GM19467 (cell line): ENCODE data around the gene NUTF2.
"Not testable (repeated sequence)": the region's sequence is repeated elsewhere in the genome, so short reads cannot be mapped to it uniquely, and the experiment has no call there.

Experiments used
- ATAC-seq: cut with Tn5 transposase; IDR thresholded peaks from one replicate; pipeline ENCODE4 v1.9.1; 2021; ENCODE audit warnings: mild to moderate bottlenecking, moderate library complexity; ENCODE audit not compliant: unreplicated experiment

The NUTF2 gene

DNA sequence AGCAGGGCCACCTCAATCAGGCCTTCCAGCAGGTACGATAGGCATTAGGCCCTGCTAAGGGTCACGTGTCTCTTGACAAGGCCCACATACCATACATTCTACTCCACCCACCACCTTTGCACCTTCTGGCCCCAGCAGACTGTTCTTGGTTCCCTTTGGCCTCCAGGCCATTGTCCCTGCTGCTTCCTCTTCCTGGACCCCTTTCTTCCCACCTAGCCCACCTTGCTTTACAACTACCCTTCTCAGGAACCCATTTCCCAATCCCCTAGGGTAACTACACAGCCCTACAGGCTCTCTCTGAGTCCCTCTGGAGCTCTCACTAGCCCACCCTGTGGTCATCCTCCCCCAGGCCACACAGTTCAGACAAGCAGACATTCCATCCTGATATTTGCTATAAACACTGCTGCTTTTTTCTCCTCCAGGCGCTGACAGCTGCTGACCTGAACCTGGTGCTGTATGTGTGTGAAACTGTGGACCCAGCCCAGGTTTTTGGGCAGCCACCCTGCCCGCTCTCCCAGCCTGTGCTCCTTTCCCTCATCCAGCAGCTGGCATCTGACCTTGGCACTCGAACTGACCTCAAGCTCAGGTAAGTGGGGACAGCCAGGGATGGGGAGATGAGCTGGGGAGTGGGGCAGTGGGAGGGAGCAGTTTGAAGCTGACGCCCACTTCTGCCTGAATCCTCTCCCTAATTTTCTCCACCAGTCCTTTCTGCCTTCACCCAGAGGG, 36.6 kb downstream of the NUTF2 start:
- ATAC-seq, result no peak

DNA sequence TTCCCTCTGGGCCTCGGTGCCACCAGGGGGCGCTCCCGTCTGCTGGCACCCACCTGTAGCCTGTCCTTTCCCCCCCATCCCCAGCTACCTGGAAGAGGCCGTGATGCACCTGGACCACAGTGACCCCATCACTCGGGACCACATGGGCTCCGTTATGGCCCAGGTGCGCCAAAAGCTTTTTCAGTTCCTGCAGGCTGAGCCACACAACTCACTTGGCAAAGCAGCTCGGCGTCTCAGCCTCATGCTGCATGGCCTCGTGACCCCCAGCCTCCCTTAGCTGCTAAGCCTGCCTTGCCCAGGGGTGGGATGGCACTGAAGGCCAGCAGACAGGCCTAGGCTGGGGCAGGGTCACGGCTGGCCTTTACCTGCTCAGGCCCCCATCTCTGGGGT, 37.1 kb downstream of the NUTF2 start:
- ATAC-seq, result no peak

DNA sequence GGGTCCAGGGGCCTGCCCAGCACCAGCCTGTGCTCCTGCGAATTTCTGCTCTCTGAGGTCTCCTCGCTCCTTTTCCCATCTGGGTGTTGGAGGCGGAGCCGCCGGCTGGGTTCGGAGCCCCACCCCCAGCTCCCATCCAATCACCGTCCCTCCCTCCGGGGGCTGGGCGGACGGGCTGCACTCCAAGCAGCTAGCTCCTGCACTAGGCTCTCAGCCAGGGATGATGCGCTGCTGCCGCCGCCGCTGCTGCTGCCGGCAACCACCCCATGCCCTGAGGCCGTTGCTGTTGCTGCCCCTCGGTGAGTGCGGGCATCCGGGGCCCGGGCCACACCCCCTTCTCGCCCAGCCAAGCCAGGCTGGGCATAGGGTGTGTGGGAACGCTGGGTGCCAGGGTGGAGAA, 38.0 kb downstream of the NUTF2 start, which contains the start of gene NRN1L:
NRN1L (plus strand) TSS at position 202 of the 400 bp plus-strand sequence; CDS start at position 221, 19 bp downstream.
- ATAC-seq, result no peak

DNA sequence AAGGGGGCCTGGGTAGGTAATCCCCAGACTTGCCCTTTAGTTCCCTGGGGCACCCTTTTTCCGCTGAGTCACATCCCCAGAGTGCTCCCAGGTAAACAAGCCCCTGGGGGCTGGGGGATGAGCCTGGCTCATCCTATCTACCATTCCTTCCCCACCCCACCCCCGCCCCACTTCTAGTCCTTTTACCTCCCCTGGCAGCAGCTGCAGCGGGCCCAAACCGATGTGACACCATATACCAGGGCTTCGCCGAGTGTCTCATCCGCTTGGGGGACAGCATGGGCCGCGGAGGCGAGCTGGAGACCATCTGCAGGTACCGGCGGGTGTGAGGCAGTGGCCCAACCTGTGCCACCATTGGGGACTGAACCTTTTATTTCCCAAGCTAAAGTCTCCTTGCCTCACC, 38.8 kb downstream of the NUTF2 start:
- no peak for ATAC-seq

DNA sequence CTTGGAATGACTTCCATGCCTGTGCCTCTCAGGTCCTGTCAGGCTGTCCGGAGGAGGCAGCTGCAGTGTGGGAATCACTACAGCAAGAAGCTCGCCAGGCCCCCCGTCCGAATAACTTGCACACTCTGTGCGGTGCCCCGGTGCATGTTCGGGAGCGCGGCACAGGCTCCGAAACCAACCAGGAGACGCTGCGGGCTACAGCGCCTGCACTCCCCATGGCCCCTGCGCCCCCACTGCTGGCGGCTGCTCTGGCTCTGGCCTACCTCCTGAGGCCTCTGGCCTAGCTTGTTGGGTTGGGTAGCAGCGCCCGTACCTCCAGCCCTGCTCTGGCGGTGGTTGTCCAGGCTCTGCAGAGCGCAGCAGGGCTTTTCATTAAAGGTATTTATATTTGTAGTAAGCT, 39.2 kb downstream of the NUTF2 start:
- no peak for ATAC-seq

DNA sequence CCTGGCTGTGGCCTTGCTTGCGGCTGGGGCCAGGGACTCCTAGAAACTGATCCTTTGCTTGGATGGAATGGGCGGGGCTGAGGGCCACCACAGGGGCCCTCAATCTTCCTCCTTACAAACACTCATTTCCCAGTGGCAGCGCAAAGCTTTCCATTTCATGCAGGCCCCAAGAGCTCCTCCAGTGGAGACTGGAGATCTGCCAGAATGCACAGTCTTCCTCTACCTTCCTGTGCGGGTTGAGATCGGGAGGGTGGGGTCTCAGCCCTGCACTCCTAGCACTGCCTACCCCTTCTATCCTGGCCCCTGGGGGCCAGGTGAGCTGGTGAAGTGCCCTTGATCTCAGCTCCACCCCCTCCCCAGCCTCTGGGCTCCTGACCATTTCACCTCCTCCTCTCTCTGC, 39.7 kb downstream of the NUTF2 start:
- ATAC-seq, result no peak

DNA sequence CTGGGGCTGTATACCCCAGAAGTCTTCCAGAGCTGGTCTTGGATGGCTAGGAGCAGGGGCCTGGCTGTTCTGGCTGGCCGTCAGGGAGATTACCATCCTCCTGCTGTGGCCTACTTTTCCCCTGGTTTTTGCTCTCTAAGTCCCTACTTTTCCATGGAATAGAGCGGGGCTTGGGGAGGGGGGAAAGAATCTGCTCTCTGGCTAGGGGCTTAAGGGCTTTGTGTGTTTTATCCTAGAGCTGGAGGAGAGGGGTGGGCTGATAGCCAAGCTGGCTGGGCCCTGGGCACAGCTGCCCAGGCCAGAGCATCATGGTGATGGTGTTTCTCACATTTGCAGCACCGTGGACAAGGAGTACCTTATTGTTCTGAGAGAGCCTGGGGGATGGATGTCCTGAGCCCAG, 41.6 kb downstream of the NUTF2 start:
- ATAC-seq, result no peak

DNA sequence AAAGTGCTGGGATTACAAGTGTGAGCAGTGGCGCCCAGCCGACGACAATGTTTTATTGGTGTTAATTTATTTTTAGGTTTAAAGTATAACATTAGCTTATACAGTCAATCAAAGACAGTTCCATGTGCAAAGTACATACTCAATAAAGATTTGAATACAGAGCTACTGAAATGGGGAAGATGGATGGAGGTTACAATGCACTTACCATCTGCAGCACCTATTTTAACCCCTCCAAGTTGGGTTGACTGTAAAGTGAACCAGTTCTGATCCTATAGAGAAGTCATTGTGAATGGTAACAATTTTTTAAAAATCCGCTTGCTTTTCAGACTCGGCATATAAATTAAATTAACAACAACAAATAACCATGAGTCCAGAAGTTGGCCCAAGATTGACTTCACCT, 45.6 kb downstream of the NUTF2 start:
- no peak for ATAC-seq

DNA sequence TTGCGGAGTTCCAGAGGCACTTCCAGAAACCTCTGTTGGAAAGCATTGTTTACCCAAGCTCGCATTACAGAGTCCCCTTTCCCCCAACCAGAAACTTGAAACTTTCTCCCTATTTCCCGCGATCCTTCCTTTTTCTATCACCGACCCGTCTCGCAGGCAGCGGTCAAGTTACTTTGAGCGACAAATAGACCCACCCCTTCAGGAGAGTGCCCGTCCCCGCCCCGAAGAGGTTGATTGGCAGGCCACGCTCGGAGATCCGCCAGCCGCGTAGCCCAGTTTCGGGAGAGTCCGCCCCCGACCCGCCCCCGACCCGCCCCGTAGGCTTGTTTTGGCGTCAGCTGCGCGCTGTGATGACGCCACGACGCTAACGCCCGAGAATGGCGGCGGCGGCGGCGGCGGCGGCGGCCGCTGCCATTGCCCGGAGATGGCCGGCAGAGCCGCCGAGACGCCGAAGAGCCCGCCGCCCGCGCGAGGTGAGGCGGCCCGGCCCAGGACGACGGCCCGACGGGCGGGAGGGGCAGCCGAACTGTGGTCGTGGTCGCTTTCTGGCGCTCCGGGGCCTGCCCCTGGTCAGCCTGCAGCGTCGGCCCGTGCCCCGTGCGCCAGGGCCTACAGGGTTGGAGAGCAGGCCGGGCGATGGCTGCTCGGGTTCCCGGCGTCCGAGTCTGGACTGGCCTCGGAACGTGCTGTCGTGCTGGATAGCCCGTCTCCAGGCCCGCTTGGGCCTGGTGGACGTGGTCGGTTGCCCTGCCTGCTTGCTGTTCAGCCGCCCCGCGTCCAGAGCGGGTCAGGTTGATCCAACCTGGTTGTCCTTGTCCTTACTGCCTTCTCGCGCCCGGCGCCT, 46.4 kb downstream of the NUTF2 start, which contains the start of gene PSKH1:
PSKH1 (plus strand) TSS at position 356 of the 844 bp plus-strand sequence. CDS start 15,496 bp downstream, outside the sequence.
- ATAC-seq, result peak; percentile 83

DNA sequence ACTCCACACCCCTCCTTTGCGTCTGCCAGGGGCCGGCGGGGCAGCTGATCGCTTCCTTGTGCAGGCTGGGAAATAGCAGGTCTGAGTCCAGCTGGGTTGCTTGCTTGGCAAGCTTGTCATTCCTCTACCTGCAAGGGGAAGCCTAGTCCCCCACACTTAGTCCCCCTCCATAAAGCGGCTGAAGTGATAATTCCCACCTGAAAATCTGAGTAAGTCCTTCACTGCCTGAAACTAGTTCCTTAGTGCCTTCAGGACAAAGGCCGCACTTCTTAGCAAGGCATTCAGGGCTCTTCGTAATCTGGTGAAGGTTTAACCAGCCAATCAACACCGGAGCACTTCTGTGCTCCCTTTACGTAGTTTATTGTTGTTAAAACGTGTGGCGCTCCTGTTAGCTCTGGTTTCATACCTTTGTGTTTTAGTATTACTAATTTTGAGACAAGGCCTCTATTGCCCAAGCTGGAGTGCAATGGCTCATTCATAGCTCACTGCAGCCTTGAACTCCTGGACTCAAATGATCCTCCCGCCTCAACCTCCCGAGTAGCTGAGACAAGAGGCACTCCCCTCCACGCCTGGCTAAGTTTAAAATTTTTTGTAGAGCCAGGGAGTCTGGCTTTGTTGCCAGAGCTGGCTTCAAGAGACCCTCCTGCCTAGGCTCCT, 47.1 kb downstream of the NUTF2 start:
- ATAC-seq, result no peak

DNA sequence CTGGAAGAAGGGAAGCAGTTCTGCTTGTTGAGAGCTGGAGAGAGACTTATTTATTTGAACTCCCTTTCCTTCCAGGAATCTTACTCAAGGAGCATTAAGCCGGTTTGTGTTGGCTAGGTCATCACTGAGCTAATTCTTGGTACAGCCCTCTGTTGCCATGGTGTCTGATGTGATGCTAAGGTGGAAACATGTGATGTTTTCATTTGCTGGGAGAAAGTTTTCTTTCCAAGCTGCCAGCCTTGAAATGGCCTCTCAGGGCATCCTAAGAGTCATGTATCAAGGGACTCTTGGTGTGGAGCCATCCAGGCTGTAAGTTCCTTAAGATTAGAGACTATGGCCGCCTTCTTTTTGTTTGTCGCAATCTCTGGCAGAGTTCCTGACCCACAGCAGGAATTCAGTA, 50.5 kb downstream of the NUTF2 start:
- no peak for ATAC-seq

DNA sequence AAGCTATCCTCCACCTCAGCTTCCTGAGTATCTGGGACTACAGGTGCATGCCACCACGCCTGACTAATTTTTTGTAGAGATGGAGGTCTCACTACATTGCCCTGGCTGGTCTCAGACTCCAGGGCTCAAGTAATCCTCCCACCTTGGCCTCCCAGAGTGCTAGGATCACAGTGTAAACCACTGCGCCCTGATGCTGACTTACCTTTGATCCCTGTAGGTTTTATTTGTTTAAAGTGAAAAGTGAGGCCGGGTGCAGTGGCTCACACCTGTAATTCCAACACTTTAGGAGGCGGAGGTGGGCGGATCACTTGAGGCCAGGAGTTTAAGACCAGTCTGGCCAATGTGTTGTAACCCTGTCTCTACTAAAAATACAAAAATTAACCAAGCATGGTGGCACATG, 55.0 kb downstream of the NUTF2 start:
- ATAC-seq, result no peak

DNA sequence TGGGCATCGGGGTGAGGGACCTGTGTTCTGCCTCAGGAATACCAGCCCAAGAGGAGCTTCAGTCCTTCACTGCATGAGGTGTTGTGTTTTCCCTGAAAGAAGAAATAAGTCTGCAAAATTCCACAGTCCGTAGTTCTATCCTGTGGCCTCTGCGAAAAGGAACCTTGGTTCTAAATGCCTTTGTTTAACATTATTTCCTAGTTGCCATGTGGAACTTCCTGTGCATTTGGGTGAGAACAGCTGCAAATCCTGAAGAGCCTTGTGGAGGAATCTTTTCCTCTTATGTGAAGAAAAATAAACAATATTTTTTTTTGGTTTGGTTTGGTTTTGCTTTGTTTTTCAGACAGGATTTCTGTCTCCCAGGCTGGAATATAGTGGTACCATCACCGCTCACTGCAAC, 56.1 kb downstream of the NUTF2 start:
- no peak for ATAC-seq

DNA sequence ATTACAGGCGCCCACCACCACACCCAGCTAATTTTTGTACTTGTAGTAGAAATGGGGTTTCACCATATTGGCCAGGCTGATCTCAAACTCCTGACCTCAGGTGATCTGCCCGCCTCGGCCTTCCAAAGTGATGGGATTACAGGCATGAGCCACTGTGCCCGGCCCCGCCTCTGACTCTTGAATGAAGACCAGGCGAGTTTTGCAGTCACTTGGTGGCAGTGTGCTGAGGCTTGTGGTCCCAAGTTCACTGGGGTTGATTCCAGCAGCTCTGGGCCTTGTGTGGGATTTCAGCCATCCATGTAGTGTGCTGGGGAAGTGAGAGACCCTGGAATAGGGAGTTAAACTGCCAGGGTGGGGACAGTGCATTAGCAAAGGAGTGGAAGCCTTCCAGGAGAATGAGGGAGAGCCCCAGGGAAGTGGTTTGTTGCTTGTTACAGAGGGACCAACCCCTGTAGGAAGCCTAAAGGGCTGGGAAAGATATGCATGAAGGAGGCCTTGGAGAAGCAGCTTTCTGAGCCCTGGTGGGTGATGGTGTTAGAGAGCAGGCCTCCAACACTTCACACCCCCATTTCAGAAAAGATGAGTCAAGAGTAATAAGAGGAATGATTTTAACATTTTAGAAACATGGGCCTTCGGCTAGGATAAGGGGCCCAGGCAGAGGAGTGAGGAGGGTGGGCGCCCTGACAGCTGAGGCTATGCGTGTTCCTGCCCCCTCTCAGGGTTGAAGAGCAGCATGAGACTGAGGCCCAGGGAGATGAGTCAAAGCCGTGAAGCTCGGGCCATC, 60.9 kb downstream of the NUTF2 start:
- ATAC-seq, result no peak

DNA sequence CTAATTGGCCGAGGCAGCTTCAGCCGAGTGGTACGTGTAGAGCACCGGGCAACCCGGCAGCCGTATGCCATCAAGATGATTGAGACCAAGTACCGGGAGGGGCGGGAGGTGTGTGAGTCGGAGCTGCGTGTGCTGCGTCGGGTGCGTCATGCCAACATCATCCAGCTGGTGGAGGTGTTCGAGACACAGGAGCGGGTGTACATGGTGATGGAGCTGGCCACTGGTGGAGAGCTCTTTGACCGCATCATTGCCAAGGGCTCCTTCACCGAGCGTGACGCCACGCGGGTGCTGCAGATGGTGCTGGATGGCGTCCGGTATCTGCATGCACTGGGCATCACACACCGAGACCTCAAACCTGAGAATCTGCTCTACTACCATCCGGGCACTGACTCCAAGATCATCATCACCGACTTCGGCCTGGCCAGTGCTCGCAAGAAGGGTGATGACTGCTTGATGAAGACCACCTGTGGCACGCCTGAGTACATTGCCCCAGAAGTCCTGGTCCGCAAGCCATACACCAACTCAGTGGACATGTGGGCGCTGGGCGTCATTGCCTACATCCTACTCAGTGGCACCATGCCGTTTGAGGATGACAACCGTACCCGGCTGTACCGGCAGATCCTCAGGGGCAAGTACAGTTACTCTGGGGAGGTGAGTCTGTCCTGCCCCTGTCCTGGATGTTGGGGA, 62.5 kb downstream of the NUTF2 start:
- no peak for ATAC-seq

DNA sequence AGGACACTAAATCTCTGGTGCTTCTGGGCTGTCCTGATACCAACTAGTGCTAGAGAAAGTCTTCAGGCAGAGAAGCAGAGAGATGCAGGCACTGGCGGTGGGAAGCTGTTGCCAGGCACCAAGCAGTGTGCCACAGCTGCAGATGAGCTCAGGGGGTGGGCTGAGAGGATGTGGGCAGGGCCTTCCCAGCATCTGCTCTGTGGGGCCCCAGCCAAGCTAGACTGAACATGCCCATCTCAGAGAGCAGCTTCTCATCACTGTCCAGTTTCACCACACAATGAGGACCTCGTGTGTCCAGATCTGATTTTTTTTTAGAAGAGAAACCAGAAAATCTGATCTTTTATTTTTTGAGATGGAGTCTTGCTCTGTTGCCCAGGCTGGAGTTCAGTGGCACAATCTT, 63.4 kb downstream of the NUTF2 start:
- no peak for ATAC-seq

DNA sequence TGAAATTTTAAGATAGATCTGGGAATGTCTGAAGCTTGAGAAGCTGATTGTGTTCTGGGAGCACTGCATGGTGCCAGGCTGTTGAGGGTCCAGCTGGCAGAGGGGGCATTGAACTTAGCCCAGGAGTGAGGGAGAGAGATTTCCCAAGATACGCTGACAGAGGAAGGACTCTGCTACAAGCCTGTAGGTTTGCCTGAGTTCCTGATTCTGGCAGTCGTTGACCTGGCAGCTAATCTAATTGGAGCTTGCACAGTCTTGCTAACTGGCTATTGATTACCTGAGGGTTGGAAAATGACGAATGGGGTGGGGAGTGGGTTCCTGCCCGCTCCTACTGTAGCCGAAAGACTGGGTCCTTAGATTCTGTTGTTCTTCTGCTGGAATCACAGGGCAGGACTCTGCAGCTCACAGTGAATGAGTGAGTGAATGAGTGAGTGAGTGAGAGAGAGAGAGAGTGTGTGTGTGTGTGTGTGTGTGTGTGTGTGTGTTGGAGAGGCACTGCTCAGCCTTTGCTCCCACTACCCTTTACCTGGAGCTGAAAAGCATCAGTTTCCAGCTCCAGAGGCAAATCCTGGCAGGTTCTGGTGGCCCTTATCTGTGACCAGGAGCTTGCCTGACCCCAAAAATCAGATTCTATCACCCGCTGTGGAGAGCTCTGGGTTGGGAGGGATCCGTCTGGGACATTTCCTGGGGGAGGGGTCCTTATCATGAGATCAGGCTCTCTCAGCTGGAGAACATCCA, 68.2 kb downstream of the NUTF2 start:
- no peak for ATAC-seq

DNA sequence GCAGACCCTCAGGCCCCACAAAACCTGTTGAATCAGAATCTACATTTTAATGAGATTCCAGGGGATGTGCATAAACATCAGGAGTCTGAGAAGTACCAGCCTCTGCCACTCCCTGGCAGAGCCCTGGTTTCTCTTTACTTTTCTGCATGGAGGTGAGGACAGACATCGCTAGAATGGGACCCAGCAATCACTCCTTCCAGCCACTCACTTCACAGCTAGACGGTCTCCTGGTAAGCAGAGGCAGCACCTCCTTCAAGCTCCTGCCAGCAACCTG, 68.7 kb downstream of the NUTF2 start:
- not testable (repeated sequence) for ATAC-seq

DNA sequence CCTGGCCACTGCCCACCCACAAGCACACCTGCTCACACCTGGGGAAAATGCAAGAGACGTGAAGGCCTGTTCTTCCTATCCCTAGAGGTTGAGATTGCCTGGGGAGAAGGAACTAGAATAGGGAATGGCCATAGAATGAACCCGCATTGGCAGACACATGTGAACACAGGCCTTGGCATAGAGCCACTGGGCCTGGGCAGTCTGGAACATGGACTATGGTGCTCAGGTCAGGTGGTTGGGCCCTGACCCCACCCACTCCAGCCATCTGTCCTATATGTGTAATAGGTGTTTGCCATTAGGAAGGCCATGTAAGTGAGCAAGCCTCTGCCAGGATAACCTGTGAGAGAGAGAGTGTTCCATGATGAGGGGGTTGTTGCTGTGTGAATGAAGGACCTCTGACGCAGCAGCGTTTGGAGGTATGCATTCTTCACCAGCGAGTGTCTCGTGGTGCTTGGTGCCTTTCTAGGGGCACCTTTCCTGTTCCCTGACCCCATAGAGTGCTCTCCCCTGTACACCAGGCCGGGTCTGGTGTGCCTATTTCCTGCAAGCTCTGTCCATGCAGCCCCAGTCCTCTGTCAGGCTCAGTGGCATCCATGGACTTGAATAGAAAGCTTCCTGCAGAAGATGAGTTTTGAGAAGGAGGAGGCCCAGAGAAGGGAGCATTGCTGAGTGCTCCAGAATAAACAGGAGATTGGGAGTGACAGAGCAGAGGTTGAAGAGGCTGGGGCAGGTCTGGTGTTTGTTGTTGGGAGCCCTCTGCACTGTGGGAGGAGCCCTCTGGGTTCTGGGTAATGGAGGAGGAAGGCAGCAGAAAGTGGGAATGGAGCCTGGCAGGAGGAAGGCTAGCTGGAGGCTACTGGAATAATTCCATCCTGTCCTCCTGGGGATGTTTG, 69.3 kb downstream of the NUTF2 start:
- no peak for ATAC-seq
